D721Med (cell line): ENCODE results near the gene MZT2A.
"Not testable (repeated sequence)": the region's sequence is repeated elsewhere in the genome, so short reads cannot be mapped to it uniquely, and the experiment has no call there.

Experiments used
- DNase-seq: peaks from one replicate; pipeline ENCODE4 v3.0.0; 2011; ENCODE audit warnings: low spot score; ENCODE audit not compliant: insufficient read length
- FAIRE-seq: peaks from 2 replicates; lab custom pipeline; 2011; peaks lifted over from hg19 to GRCh38; lab: Jason Lieb, UNC
- CTCF ChIP-seq: IDR thresholded peaks from 2 replicates; pipeline ENCODE4 v1.5.1; 2012; ENCODE audit warnings: mild to moderate bottlenecking, control low read depth; ENCODE audit not compliant: insufficient read depth; ENCODE audit errors: missing control alignments

The MZT2A gene

DNA sequence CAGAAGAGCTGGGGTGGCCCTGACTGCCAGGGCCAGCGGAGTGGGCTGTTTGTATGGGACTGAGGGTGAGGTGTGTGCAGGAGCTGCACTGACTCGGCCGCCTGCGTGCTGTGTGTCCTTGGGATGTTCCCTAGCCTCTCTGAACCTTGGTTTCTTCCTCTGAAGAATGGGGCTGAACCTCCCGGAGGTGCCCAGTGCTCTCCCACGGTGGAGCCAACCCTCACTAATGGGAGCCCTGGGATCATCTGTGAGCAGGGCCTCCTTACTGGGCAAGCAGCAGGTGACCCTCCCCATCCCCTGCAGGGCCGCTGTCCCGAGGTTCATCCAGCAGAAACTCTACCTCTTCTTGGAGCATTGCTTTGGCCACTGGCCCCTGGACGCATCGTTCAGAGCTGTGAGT lies 23.8 kb upstream of the MZT2A start:
- TF ChIP-seq CTCF, result no peak
- FAIRE-seq (no peak), DNase-seq (no peak)

- DNase-seq, FAIRE-seq: not testable (repeated sequence)
These were observed 23.0 kb upstream of the MZT2A start for GRCh38 chr2:131515235-131515634.

DNA sequence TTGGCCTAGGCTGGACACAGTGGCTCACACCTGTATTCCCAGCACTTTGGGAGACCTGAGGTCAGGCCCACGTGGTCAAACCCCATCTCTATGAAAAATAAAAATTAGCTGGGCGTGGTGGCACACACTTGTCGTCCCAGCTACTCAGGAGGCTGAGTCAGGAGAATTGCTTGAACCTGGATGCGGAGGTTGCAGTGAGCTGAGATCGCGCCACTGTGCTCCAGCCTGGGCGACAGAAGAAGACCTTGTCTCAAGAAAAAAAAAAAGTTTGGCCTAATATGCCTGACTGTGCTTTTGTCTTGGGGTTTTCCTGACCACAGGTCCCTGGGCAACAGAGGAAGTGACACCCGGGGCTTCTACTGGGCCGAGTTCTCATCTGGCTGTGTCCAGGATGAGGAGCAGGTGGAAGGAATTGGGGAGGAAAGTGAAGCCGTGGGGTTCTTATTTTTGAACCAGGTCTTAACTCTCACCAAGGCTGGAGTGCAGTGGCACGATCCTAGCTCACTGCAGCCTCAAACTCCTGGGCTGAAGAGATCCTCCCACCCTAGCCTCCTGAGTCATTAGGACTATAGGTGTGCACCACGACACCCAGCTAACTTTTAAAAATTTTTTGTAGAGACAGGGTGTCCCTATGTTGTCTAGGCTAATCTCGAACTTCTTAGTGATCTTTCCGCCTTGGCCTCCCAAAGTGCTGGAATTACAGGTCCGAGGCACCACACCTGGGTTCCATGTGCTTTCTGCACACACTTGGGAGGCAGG lies 22.4 kb upstream of the MZT2A start:
- DNase-seq, FAIRE-seq: not testable (repeated sequence)

DNA sequence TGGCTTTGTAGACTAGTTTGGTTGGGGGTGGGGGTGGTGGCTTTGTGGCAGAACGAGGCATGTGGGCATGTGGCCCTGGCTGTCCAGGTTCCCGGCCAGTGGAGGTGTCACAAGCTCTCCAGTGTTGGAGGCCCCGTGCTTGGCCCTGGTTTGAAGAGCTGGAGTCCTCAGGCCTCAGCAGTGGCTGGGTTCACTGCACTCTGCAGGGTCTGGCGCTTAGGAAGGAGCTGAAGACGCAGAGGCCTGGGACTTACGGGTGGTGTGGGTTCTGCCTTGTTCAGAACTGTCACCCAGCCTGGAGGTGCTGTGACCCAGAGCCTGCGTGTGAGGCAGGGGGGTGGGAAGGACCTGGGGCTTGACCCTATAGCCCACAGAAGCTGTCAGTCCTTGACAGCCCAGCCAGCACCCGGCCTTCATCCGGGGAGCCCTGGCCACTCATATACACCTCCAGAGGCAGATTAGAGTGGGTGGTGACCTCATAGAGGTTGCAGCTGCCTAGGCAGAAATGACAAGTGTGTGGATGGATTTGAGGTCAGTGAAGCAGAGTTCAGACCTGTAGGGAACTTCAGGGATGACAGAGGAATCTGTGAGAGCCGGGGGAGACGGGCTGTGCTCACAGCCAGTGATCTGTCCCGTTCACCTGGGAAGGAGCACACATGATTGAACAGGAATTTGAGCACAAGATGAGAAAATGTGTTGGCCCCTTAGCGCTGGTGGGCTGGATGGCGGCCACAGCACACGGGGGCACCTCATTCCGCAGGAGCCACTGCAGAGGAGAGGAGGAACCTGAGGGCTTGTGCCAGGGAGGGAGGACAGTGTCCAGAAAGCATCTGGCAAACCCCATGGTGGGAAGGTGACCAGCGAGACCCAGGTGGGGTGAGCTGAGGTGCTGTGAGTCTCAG lies 20.0 kb upstream of the MZT2A start:
- FAIRE-seq, DNase-seq: not testable (repeated sequence)

- DNase-seq, FAIRE-seq: not testable (repeated sequence)
These were observed 19.2 kb upstream of the MZT2A start for GRCh38 chr2:131511291-131511968.

DNA sequence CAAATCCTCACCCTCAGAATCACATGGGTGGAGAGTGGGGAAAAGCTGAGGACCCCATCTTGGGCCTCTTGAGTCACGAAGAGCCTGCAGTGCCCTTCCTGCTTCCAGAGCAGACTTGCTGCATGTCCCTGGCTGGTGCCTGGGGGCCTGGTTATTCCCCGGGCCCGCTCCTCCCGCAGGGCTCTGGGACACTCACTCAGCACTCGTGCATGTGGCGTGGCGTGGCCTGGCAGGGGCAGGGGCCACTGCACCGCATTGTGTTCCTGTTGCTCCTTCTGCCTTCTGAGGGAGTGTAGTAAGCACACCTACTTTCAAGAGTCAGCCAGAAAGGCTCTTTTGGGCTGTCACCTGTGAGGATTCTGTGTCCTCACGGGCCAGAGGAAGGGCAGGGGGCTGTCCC lies 17.4 kb upstream of the MZT2A start:
- no peak for DNase-seq
- no peak for TF ChIP-seq CTCF
- no peak for FAIRE-seq

GRCh38 chr2:131504082-131504750 lies 12.0 kb upstream of the MZT2A start:
- not testable (repeated sequence) for DNase-seq, FAIRE-seq

DNA sequence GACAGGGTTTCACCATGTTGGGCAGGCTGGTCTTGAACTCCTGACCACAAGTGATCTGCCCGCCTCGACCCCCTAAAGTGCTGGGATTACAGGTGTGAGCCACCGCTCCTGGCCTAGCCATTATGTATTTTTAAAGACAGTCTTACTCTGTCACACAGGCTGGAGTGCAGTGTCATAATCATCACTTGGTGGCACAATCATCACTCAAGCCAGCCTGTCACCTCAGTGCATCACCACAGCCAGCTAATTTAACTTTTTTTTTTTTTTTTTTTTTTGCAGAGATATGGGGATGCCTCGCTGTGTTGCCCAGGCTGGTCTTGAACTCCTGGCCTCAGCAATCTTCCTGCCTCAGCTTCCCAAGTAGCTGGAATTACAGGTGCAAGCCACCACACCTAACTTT lies 11.4 kb upstream of the MZT2A start:
- DNase-seq, FAIRE-seq: not testable (repeated sequence)

DNA sequence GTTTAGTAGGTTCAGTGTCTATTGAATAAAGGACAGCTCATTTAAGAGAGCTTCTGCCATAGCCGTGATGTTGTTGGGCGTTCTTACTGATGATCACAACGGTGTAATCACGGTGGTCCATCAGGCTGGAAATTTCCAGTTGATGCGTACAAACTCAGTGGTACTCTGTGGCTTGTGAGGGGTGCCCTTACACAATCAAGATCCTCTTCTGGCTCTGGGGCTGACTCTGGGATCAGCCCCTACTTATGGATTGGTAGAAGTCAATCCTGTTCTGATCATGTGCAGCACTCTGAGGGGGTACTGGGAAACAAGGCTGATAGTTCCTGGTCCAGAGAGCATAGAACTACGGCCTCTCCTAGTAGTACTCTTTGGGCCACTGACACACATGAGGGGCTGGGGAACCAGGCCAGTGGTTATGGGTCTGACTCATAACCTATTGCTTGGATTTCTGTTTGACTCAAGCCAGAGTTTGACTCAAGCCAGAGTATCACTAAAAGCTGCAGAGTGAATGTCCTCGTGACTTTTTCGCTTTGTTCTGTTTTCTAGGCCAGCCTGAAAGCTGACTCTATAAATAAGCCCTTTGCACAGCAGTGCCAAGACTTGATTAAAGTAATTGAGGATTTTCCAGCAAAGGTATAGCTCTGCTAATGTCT lies 6.2 kb upstream of the MZT2A start:
- not testable (repeated sequence) for DNase-seq, FAIRE-seq

DNA sequence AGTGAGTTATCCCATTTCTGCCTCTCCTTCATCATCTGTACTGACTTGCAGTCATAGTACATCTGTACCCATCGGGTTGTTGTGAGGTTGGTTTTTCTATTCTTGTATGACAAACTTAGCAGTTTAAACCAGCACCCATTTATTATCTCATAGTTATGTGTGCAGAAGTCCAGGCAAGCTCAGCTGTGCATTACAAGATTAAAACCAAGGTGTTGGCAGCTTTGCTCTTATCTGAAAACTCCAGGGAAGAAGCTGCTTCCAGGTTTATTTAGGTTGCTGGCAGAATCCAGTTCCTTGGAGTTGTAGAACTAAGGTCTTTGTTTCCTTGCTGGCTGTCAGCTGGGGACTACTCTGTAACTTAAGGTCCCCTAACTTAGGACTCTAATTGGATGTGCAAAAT lies 3.3 kb upstream of the MZT2A start:
- FAIRE-seq, DNase-seq: not testable (repeated sequence)
